ENCODE measurements around the gene STX10. TPM values are rescaled to one million over a fixed set of nuclear protein-coding genes. Genes with fewer than 3 reads are reported as not detected.
"Not testable (repeated sequence)": the region's sequence is repeated elsewhere in the genome, so short reads cannot be mapped to it uniquely, and the experiment has no call there.

The STX10 gene
- total RNA-seq, 4 donors from 2014 or later: 58.6 to 145 (median 86.6) TPM

DNA sequence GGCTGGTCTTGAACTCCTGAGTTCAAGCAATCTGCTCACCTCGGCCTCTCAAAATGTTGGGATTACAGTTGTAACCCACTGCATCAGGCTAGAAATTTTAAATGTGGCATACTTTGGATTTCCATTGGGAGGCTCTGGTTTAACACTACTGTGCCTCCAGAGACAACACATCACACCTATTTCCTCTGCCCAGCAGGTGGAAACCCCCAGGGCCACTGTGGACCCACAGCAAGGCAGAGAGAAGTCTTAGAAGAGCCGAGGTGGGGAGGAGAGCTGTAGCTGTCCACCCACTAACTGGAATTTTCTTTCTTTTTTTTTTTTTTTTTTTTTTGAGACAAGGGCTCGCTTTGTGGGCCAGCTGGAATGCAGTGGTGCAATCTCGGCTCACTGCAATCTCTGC, 39.4 kb upstream of the STX10 start:
- no peak for TF ChIP-seq EP300 (IDR thresholded peaks at IDR 0.05)
- TF ChIP-seq, protein P1, sequence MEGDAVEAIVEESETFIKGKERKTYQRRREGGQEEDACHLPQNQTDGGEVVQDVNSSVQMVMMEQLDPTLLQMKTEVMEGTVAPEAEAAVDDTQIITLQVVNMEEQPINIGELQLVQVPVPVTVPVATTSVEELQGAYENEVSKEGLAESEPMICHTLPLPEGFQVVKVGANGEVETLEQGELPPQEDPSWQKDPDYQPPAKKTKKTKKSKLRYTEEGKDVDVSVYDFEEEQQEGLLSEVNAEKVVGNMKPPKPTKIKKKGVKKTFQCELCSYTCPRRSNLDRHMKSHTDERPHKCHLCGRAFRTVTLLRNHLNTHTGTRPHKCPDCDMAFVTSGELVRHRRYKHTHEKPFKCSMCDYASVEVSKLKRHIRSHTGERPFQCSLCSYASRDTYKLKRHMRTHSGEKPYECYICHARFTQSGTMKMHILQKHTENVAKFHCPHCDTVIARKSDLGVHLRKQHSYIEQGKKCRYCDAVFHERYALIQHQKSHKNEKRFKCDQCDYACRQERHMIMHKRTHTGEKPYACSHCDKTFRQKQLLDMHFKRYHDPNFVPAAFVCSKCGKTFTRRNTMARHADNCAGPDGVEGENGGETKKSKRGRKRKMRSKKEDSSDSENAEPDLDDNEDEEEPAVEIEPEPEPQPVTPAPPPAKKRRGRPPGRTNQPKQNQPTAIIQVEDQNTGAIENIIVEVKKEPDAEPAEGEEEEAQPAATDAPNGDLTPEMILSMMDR (IDR thresholded peaks at IDR 0.05): no peak
- TF ChIP-seq POLR2A (IDR thresholded peaks at IDR 0.05): no peak
- 59 to 61% methylated on average over 4 of the region's 4 CpGs for WGBS, 2 donors
- H3K27ac ChIP-seq: no peak overlapping the region
- H3K9me3 ChIP-seq: no peaks in the 10 kb centered on the region
- H3K27me3 ChIP-seq: no peaks in the 10 kb centered on the region
- no peaks in the 10 kb centered on the region for H3K4me1 ChIP-seq
- no peaks in the 10 kb centered on the region for H3K36me3 ChIP-seq
- no peak overlapping the region for H3K4me3 ChIP-seq
- no peak for DNase-seq (ENCODE audit: low spot score in 2 of 2)

DNA sequence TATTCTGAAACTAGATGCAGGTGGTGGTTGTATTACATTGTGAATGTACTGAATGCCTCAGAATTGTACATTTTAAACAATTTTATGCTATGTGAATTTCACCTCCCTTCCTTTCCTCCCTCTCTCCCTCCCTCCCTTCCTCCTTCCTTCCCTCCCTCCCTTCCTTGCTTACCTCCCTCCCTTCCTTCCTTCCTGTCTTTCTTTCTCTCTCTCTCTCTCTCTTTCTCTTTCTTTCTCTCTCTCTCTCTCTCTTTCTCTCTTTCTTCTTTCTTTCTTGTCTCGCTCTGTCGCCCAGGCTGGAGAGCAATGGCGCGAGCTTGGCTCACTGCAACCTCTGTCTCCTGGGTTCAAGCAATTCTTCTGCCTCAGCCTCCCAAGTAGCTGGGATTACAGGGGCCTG, 37.2 kb upstream of the STX10 start:
- Histone ChIP-seq H3K4me1 (peaks cover 0 to under 1% (median 0%) of the 10 kb centered on the region in 4 donors), H3K27me3 (no peaks in the 10 kb centered on the region), H3K4me3 (no peak overlapping the region), H3K36me3 (no peaks in the 10 kb centered on the region), H3K27ac (no peak overlapping the region), H3K9me3 (no peaks in the 10 kb centered on the region)
- DNase-seq (ENCODE audit: low spot score in 2 of 2): no peak
- TF ChIP-seq EP300 (IDR thresholded peaks at IDR 0.05) (no peak), POLR2A (IDR thresholded peaks at IDR 0.05) (no peak)
- TF ChIP-seq, protein P1 (IDR thresholded peaks at IDR 0.05): no peak
- 93 to 95% methylated on average over 4 of the region's 4 CpGs for WGBS, 2 donors

DNA sequence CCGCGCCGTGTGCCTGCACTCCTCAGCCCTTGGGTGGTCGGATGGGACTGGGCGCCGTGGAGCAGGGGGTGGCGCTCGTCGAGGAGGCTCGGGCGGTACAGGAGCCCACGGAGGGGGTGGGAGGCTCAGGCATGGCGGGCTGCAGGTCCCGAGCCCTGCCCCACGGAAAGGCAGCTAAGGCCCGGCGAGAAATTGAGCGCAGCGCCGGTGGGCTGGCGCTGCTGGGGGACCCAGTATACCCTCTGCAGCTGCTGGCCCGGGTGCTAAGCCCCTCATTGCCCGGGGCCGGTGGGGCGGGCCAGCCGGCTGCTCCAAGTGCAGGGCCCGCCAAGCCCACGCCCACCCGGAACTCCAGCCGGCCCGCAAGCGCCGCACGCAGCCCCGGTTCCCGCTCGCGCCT, 36.5 kb upstream of the STX10 start:
- DNase-seq (ENCODE audit: low spot score in 2 of 2); H3K4me1 ChIP-seq; H3K4me3 ChIP-seq; H3K27me3 ChIP-seq; H3K27ac ChIP-seq; H3K9me3 ChIP-seq; H3K36me3 ChIP-seq: not testable (repeated sequence)
- WGBS, 2 donors: 95 to 97% methylated on average over 34 to 36 of the region's 38 CpGs

GRCh38 chr19:13185763-13186657, 35.8 kb upstream of the STX10 start:
- not testable (repeated sequence) for H3K27ac ChIP-seq; H3K36me3 ChIP-seq; H3K4me3 ChIP-seq; DNase-seq (ENCODE audit: low spot score in 2 of 2); H3K9me3 ChIP-seq; H3K27me3 ChIP-seq
- peaks cover 0 to 14% (median 9%) of the 10 kb centered on the region in 4 donors for H3K4me1 ChIP-seq
- 70% methylated on average over 22 of the region's 22 CpGs for WGBS, 2 donors

DNA sequence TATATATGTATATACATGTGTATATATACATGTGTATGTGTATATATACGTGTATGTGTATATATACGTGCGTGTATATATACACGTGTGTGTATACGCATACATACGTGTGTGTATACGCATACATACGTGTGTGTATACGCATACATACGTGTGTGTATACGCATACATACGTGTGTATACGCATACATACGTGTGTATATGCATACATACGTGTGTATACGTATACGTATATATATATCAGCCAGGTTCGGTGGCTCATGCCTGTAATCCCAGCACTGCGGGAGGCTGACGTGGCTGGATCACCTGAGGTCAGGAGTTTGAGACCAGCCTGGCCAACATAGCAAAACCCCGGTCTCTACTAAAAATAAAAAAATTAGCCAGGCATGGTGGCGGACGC, 34.8 kb upstream of the STX10 start:
- H3K27me3 ChIP-seq; H3K9me3 ChIP-seq; H3K36me3 ChIP-seq; H3K4me3 ChIP-seq; DNase-seq (ENCODE audit: low spot score in 2 of 2); H3K27ac ChIP-seq: not testable (repeated sequence)
- WGBS, 2 donors: 58 to 61% methylated on average over 18 to 22 of the region's 23 CpGs
- H3K4me1 ChIP-seq: peaks cover 0 to 14% (median 9%) of the 10 kb centered on the region in 4 donors

DNA sequence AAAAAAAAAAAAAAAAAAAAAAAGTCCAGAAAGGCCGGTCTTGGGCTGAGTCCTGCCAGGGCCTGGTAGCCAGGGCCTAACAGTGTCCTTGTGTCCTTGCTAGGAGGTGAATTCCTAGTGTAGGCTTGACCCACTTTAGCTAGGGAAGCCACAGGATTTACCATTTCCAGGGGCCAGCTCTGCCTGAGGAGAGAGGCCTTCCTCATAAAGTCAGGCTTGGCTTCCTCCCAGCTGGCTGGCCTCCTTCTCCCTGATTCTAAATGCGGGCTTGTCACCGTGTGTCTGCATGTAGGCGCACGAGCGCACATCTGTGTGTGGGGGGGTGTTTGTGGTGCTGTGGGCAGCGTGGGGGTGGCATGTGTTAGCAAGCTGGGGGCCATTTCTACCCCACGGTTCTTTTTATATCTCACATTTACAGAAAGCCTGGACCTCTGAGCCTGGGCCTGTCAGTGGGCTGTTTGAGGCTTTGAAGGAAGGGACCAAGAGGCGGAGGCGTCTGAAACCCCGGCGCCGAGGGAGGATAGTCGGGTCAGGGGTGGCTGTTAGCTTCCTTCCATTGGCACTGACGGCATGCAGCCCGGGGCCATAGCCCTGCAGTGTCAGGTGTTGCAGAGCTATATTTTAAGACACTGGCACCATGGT, 31.7 kb upstream of the STX10 start:
- no peak overlapping the region for H3K4me3 ChIP-seq
- H3K36me3 ChIP-seq: no peaks in the 10 kb centered on the region
- H3K4me1 ChIP-seq: peaks cover 0 to 14% (median 9%) of the 10 kb centered on the region in 4 donors
- no peaks in the 10 kb centered on the region for H3K9me3 ChIP-seq
- TF ChIP-seq EP300 (IDR thresholded peaks at IDR 0.05) (peak in 1 of 2 donors; percentile 18), POLR2A (IDR thresholded peaks at IDR 0.05) (no peak)
- TF ChIP-seq, protein P1 (IDR thresholded peaks at IDR 0.05): no peak
- WGBS, 2 donors: 11 to 20% methylated on average over 16 of the region's 16 CpGs
- H3K27ac ChIP-seq: peak overlapping the region in 2 of 4 donors; percentile 61 to 70
- DNase-seq (ENCODE audit: low spot score in 2 of 2): peak in 1 of 2 donors; percentile 50
- no peaks in the 10 kb centered on the region for H3K27me3 ChIP-seq

GRCh38 chr19:13178291-13178690, 28.1 kb upstream of the STX10 start:
- not testable (repeated sequence) for H3K27ac ChIP-seq; DNase-seq (ENCODE audit: low spot score in 2 of 2); H3K9me3 ChIP-seq; H3K4me3 ChIP-seq; H3K36me3 ChIP-seq; H3K27me3 ChIP-seq
- H3K4me1 ChIP-seq: peaks cover 0 to 14% (median 11%) of the 10 kb centered on the region in 4 donors
- 91 to 93% methylated on average over 10 of the region's 10 CpGs for WGBS, 2 donors

- H3K27me3 ChIP-seq; H3K36me3 ChIP-seq; H3K27ac ChIP-seq; H3K9me3 ChIP-seq; DNase-seq (ENCODE audit: low spot score in 2 of 2); H3K4me3 ChIP-seq: not testable (repeated sequence)
- WGBS, 2 donors: 95 to 98% methylated on average over 5 of the region's 5 CpGs
- H3K4me1 ChIP-seq: peaks cover 0 to 21% (median 16%) of the 10 kb centered on the region in 4 donors
Observed at GRCh38 chr19:13177584-13177983, 27.4 kb upstream of the STX10 start.

Measured in tibial nerve (tissue), 4 donors.